ENCODE measurements around the gene DIPK1B.

DNA sequence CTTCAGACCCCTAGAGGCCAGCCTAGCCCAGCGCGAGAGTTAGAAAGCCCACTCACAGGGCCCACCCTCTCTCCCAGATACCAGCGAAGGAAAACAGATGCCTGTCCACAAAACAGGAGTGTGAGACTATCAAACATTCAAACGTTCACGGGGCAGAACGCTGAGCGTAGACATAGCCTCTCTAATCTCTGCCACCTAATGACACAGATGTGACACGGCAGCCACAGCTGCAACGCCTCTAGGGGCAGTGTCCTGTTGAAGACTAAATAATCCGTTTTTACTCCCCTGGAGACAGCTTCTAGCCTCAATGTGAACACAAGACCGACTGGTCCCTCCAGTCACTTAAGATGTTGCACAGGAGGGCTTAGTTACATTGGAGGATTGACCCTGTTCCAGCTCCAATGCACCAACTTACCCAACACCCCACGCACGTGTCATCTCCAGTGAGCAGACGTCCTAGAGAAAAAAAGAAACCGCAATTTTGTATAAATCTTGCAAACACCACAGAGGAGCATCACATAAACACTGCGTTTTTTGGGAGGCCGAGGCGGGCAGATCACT is 14.3 kb downstream of the DIPK1B start:
- no peak for TF ChIP-seq SUZ12 (IDR thresholded peaks at IDR 0.05; ENCODE audit: extremely low read depth, insufficient read depth, insufficient read length)
- TF ChIP-seq ZNF274 (IDR thresholded peaks at IDR 0.05; ENCODE audit: low read depth, low read length), result no peak
